CD4-positive, alpha-beta memory T cell (primary cell): Measurements from ENCODE around the gene MARCHF10. TPM values are rescaled to one million over a fixed set of nuclear protein-coding genes. Genes with fewer than 3 reads are reported as not detected.
A peak's percentile ranks its signal among the peaks of the same experiment; 100 is the strongest.
"Not testable (repeated sequence)": the region's sequence is repeated elsewhere in the genome, so short reads cannot be mapped to it uniquely, and the experiment has no call there.

Experiments used
- CTCF ChIA-PET: fragments of 350-600 bp; sonication (Branson Sonifier 250); formaldehyde crosslinking; loops from one replicate; lab custom pipeline; 2021; ENCODE audit warnings: inconsistent platforms; ENCODE audit not compliant: partially characterized antibody; lab: Charles Lee
- POLR2A ChIA-PET: fragments of 350-600 bp; sonication (Branson Sonifier 250); formaldehyde crosslinking; loops from one replicate; lab custom pipeline; 2021; ENCODE audit not compliant: partially characterized antibody; lab: Charles Lee
- DNase-seq, 5 donors: peaks; one replicate each; pipeline versions ENCODE4 v3.0.0 to v3.0.0-alpha.2; 2020 to 2022; ENCODE audit warnings: mixed read lengths in 1 of 5
- H3K27ac ChIP-seq: one replicate; pipeline ENCODE4 v1.7.0; 2013; ENCODE audit warnings: low read depth, low read length
- H3K27me3 ChIP-seq: 2 replicates; pipeline ENCODE4 v1.7.0; 2013; ENCODE audit warnings: mild to moderate bottlenecking, low read length, moderate library complexity; ENCODE audit not compliant: insufficient read depth
- H3K36me3 ChIP-seq: 2 replicates; pipeline ENCODE4 v1.7.0; 2013; ENCODE audit warnings: mild to moderate bottlenecking, low read length, moderate library complexity; ENCODE audit not compliant: insufficient read depth
- H3K4me1 ChIP-seq: 2 replicates; pipeline ENCODE4 v1.7.0; 2013; ENCODE audit warnings: mild to moderate bottlenecking, low read length, moderate library complexity; ENCODE audit not compliant: insufficient read depth
- H3K4me3 ChIP-seq, 2 donors: one replicate each; pipeline ENCODE4 v1.7.0; 2013; ENCODE audit warnings: low read length in 2 of 2, mild to moderate bottlenecking in 1 of 2
- H3K9me3 ChIP-seq, 2 donors: one replicate each; pipeline ENCODE4 v1.7.0; 2013; ENCODE audit warnings: low read length in 2 of 2, control low read depth in 1 of 2; ENCODE audit not compliant: control insufficient read depth in 1 of 2
- H3K27ac Mint-ChIP-seq, 7 donors: one replicate each; pipeline ENCODE4 v1.8.0; 2020 to 2021; ENCODE audit warnings: mixed read lengths in 7 of 7, mild to moderate bottlenecking in 6 of 7, inconsistent platforms in 3 of 7, moderate library complexity in 3 of 7
- H3K27me3 Mint-ChIP-seq, 2 donors: one replicate each; pipeline ENCODE4 v1.8.0; 2020 to 2021; ENCODE audit warnings: mixed read lengths in 2 of 2
- H3K36me3 Mint-ChIP-seq, 2 donors: one replicate each; pipeline ENCODE4 v1.8.0; 2020 to 2021; ENCODE audit warnings: mixed read lengths in 2 of 2, inconsistent platforms in 1 of 2, mild to moderate bottlenecking in 1 of 2
- H3K4me1 Mint-ChIP-seq, 4 donors: one replicate each; pipeline ENCODE4 v1.8.0; 2020 to 2021; ENCODE audit warnings: mixed read lengths in 4 of 4, mild to moderate bottlenecking in 1 of 4
- H3K4me3 Mint-ChIP-seq, 8 donors: one replicate each; pipeline ENCODE4 v1.8.0; 2020 to 2021; ENCODE audit warnings: mixed read lengths in 8 of 8, mild to moderate bottlenecking in 7 of 8, moderate library complexity in 6 of 8, inconsistent platforms in 3 of 8
- H3K9me3 Mint-ChIP-seq, 8 donors: one replicate each; pipeline ENCODE4 v1.8.0; 2020 to 2021; ENCODE audit warnings: mixed read lengths in 8 of 8, mild to moderate bottlenecking in 5 of 8, inconsistent platforms in 3 of 8, moderate library complexity in 1 of 8
- intact Hi-C: fragments of 100-400 bp; cut with micrococcal nuclease; formaldehyde crosslinking; loops from one replicate; pipeline ENCODE4 v1.15.1; 2023
- polyA plus RNA-seq, 2 donors: library from polyadenylated mRNA; unstranded; fragments of 300-500 nt; fragmentation: Illumina TruSeq; gene quantifications; one replicate each; pipeline ENCODE4 v1.2.3, GENCODE V29; 2021
- total RNA-seq, 2 experiments: library from RNA; stranded (reverse); gene quantifications; one replicate each; pipeline ENCODE4 v1.2.3, GENCODE V29; 2021

Gene MARCHF10
- total and polyA plus RNA-seq, 4 experiments from 2014 or later = 0.15 to 0.89 (median 0.45) TPM

DNA sequence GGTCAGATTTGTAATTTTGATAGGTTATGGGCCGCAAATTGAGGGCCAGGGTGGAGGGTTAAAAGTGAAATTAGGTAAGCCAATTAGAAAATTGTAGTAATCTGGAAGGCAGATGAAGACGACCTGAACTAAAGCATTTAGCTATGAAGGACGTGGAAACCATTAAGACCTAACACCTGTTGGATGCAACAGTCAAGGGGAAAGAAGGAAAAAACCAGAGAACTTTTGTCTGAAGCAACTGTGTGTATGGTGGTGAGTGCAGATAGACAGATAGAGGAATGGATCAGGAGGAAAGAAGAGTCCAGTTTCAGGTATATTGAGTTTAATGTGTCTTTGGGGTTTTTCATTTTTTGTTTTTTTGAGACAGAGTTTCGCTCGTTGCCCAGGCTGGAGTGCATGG lies 40.2 kb upstream of the MARCHF10 start:
- no peak overlapping the region for H3K27ac ChIP-seq
- Mint-ChIP-seq H3K36me3 (no peaks in the 10 kb centered on the region), H3K4me3 (no peak overlapping the region), H3K4me1 (no peaks in the 10 kb centered on the region), H3K27me3 (peaks cover 0 to 2% of the 10 kb centered on the region in 2 donors), H3K27ac (no peak overlapping the region), H3K9me3 (no peaks in the 10 kb centered on the region)
- no peaks in the 10 kb centered on the region for H3K27me3 ChIP-seq
- POLR2A ChIA-PET = no interaction called here
- no peak overlapping the region for H3K4me3 ChIP-seq
- H3K36me3 ChIP-seq = no peaks in the 10 kb centered on the region
- H3K9me3 ChIP-seq = no peaks in the 10 kb centered on the region
- intact Hi-C loops = no loop called here
- DNase-seq = no peak
- CTCF ChIA-PET = no interaction called here
- H3K4me1 ChIP-seq = no peaks in the 10 kb centered on the region

- Mint-ChIP-seq H3K4me1 (no peaks in the 10 kb centered on the region), H3K27ac (no peak overlapping the region), H3K36me3 (no peaks in the 10 kb centered on the region), H3K4me3 (no peak overlapping the region), H3K27me3 (peaks cover 0 to 2% of the 10 kb centered on the region in 2 donors), H3K9me3 (no peaks in the 10 kb centered on the region)
- Histone ChIP-seq H3K36me3 (no peaks in the 10 kb centered on the region), H3K4me1 (no peaks in the 10 kb centered on the region), H3K9me3 (no peaks in the 10 kb centered on the region), H3K27me3 (no peaks in the 10 kb centered on the region), H3K27ac (no peak overlapping the region), H3K4me3 (no peak overlapping the region)
- POLR2A ChIA-PET = no interaction called here
- CTCF ChIA-PET = no interaction called here
- intact Hi-C loops = no loop called here
- no peak for DNase-seq
These were observed 39.3 kb upstream of the MARCHF10 start for GRCh38 chr17:62847426-62847825.

DNA sequence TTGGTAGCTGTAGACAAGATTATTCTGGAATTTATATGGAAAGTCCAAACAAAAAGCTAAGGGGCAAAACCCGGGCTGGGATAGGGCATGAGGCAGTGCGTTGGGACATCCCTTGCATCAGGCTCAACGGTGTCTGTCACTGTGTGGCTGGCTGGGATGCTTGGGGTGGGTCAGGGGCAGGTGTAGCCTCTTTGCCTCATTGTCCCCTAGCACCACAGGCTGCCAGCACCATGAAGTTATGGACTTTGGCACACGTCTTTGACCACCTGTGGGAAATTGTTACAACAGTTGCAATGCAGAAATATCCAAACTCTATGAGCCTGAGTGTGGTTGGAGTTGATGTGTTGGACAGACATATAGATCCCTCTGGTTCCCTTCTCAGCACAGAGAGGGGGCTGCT lies 32.8 kb upstream of the MARCHF10 start:
- H3K9me3 ChIP-seq = no peaks in the 10 kb centered on the region
- H3K27ac ChIP-seq = no peak overlapping the region
- no peaks in the 10 kb centered on the region for H3K4me1 Mint-ChIP-seq
- H3K27me3 ChIP-seq = no peaks in the 10 kb centered on the region
- intact Hi-C loops = no loop called here
- H3K27me3 Mint-ChIP-seq = peaks cover 9 to 14% of the 10 kb centered on the region in 2 donors
- H3K9me3 Mint-ChIP-seq = peaks cover 0 to 11% (median 6%) of the 10 kb centered on the region in 8 donors
- H3K4me3 ChIP-seq = no peak overlapping the region
- no peaks in the 10 kb centered on the region for H3K36me3 Mint-ChIP-seq
- no peaks in the 10 kb centered on the region for H3K36me3 ChIP-seq
- ChIA-PET CTCF (no interaction called here), POLR2A (no interaction called here)
- DNase-seq = no peak
- H3K4me3 Mint-ChIP-seq = no peak overlapping the region
- H3K27ac Mint-ChIP-seq = no peak overlapping the region
- no peaks in the 10 kb centered on the region for H3K4me1 ChIP-seq

DNA sequence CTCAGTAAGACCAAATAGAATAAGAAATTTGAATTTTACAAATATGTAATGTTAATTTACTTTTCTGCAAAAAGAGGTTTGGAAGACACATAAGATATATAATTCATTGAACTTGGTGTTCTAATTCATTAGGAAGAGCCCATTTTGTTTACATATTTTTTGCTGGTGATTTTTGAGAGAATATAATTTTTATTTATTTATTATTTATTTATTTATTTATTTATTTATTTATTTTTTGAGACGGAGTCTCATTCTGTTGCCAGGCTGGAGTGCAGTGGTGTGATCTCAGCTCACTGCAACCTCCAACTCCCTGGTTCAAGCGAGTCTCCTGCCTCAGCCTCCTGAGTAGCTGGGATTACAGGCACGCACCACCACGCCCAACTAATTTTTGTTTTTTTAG lies 25.7 kb upstream of the MARCHF10 start:
- H3K4me1 Mint-ChIP-seq, H3K36me3 ChIP-seq, CTCF ChIA-PET, H3K4me3 Mint-ChIP-seq, H3K9me3 ChIP-seq, H3K4me3 ChIP-seq, POLR2A ChIA-PET, H3K27ac Mint-ChIP-seq, H3K9me3 Mint-ChIP-seq, H3K27ac ChIP-seq, DNase-seq, H3K27me3 ChIP-seq, H3K4me1 ChIP-seq, intact Hi-C loops, H3K36me3 Mint-ChIP-seq: not testable (repeated sequence)
- peaks cover 15 to 16% of the 10 kb centered on the region in 2 donors for H3K27me3 Mint-ChIP-seq

- Mint-ChIP-seq H3K4me1 (peaks cover 0 to 4% (median 2%) of the 10 kb centered on the region in 4 donors), H3K4me3 (no peak overlapping the region), H3K27me3 (peaks cover 7 to 14% of the 10 kb centered on the region in 2 donors), H3K9me3 (peaks cover 0 to 3% (median 0%) of the 10 kb centered on the region in 8 donors), H3K36me3 (no peaks in the 10 kb centered on the region), H3K27ac (no peak overlapping the region)
- POLR2A ChIA-PET = no interaction called here
- DNase-seq = no peak
- intact Hi-C loops = no loop called here
- Histone ChIP-seq H3K27me3 (no peaks in the 10 kb centered on the region), H3K4me3 (no peak overlapping the region), H3K36me3 (no peaks in the 10 kb centered on the region), H3K27ac (no peak overlapping the region), H3K4me1 (no peaks in the 10 kb centered on the region), H3K9me3 (no peaks in the 10 kb centered on the region)
- CTCF ChIA-PET = no interaction called here
These were observed 24.3 kb upstream of the MARCHF10 start for GRCh38 chr17:62832405-62832804.

- H3K9me3 ChIP-seq, H3K27ac Mint-ChIP-seq, H3K4me1 Mint-ChIP-seq, CTCF ChIA-PET, H3K4me1 ChIP-seq, H3K36me3 Mint-ChIP-seq, intact Hi-C loops, H3K36me3 ChIP-seq, H3K4me3 ChIP-seq, H3K27ac ChIP-seq, POLR2A ChIA-PET, H3K4me3 Mint-ChIP-seq, H3K27me3 ChIP-seq, DNase-seq, H3K9me3 Mint-ChIP-seq: not testable (repeated sequence)
- H3K27me3 Mint-ChIP-seq = peaks cover 9 to 12% of the 10 kb centered on the region in 2 donors
These were observed 23.0 kb upstream of the MARCHF10 start for GRCh38 chr17:62831066-62831465.

DNA sequence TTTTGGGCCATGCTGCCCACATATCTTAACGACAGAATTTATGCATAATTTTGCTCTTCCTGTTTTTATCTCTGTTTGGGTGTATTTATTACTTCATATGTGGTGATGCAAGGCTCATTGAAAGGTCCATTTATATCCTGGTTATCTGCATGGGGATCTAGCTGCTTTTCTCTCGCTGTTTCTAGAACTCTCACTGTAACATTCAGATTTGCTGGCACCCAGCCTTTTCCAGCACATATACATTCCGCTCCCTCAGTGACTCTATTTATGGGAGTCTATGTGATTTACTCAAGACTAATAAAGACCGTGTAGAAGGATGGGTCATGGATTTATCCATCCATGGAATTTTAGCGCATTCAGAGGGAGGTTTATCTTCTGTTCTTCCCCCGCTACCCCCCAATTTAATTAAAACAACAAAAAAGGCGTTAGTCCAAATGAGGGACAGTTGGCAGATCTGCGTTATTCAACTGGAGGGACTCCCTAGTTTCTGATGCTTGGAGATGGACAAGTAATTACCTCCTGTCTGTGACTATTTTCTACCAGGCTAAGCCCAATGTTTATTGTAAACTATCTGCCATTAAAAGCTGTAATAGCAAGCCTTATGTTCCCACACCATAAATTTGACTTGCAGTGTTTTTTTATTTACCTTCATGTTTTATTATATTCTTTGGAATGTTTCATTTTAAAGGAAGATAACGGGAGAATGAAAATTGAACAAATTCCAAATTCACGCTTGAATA lies 19.8 kb upstream of the MARCHF10 start:
- H3K4me3 Mint-ChIP-seq = no peak overlapping the region
- Histone ChIP-seq H3K4me1 (no peaks in the 10 kb centered on the region), H3K9me3 (no peaks in the 10 kb centered on the region), H3K4me3 (no peak overlapping the region), H3K27me3 (no peaks in the 10 kb centered on the region), H3K36me3 (no peaks in the 10 kb centered on the region), H3K27ac (no peak overlapping the region)
- DNase-seq = no peak
- intact Hi-C loops = no loop called here
- H3K4me1 Mint-ChIP-seq = peaks cover 0 to 4% (median 2%) of the 10 kb centered on the region in 4 donors
- no peaks in the 10 kb centered on the region for H3K36me3 Mint-ChIP-seq
- no peaks in the 10 kb centered on the region for H3K9me3 Mint-ChIP-seq
- ChIA-PET CTCF (no interaction called here), POLR2A (no interaction called here)
- peaks cover 5 to 6% of the 10 kb centered on the region in 2 donors for H3K27me3 Mint-ChIP-seq
- H3K27ac Mint-ChIP-seq = peak overlapping the region in 1 of 7 donors; percentile 61
